ENCODE data around the gene C16orf74.

The C16orf74 gene

DNA sequence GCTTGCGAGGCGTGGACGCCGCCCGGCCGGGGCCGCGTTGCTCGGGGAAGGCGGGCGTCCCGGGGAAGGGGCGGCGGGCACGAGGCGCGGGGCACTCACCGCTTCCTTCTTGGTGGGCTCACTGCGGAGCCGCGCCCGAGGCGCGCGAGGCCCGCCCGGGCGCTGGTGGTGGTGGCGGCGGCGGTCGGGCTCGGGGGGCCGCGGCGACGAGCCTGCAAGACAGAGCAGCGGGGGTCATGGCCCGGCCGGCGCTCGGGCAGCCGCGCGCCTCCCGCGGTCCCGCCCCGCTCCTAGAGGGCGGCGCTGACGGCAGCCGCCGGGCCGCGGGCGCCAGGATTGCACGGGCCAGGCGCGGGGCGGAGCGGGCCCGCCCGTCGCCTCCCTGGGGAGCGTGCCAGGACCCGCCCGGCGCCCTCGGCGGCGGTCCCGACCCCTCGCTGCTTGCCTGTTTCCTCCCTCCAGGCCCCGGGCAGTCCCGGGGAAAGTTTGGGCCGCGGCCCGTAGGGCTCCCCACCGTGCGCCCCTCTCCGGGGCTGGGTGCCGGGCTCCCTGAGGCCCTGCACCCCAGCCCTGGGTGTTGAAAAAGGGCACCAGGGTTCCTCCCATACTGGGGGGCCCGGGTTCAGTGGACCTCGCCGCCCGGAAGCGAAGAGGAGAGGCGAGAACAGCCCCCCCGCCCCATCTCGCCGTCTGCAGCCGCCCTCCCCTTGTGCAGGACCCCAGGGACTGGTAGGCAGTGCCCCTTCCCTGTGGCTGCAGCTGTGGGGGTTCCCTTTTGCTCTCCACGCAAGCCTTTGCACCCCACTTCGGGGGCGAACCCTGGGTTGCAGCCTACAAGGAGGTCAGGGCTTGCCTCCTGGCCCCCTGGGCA is at the start of gene C16orf74:
Gene C16orf74, minus strand, starts transcription at position 270 of the 871 bp plus-strand sequence. CDS start 15,879 bp downstream, outside the sequence.
- DNase-seq = peak in 1 of 2 experiments; percentile 11

DNA sequence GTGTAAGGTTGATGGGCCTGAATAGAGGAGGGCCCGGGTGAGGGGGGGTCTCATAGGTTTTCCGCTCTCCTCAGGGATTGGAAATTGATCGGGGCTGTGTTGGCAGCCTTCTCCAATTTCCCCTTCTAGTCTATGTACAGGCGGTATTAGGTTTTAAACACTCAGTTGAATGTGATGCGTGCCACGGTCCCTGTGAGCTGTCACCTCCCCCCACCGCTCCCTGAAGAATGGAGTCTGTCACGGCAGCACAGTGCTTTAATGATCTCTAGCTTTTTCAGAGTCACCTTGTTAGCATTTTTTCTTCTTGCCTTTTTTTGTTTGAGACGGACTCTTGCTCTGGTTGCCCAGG is 49.4 kb upstream of the C16orf74 start:
- no peak for DNase-seq

DNA sequence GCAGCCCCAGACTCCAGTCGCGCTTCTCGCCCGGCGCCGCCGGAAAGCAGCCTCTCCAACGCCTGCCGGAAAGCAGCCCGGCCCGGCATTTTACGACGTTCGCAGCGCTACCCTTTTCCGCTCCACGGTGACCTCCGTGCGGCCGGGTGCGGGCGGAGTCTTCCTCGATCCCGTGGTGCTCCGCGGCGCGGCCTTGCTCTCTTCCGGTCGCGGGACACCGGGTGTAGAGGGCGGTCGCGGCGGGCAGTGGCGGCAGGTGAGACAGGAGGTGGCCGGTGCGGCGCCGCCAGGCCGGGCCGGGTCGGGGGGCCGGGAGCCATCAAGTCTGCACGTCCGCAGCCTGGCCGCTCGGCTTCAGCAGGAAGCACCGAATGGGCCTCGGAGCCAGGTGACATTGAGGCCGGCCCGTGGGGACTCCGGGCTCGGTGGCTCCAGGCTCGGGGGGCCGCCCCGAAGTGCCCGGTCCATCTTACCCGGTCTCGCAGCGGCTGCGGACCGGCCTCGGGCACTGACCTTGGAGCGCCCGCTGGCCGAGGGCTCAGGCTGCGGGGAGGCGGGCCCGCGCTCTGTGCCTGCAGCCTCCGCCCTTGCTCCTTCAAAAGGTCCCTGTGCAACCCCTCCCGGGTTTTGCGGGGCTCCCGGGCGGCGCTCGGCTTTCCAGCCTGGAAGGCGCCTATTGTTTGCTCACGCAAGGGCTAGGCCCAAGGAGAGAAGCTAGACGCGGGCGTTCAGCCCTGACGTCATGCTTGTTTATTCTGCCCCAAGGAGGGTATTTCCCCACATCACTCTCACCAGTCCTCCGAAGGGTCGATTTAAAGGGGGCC is 48.8 kb upstream of the C16orf74 start, which contains the start of the genes COX4I1 and EMC8:
Gene COX4I1, plus strand, starts transcription at position 199 of the 824 bp plus-strand sequence. CDS start 1,511 bp downstream, outside the sequence.
Gene EMC8, minus strand, starts transcription at position 48 of the 824 bp plus-strand sequence. CDS start 249 bp downstream, outside the sequence.
- peak; percentile 68 to 88 for DNase-seq

DNA sequence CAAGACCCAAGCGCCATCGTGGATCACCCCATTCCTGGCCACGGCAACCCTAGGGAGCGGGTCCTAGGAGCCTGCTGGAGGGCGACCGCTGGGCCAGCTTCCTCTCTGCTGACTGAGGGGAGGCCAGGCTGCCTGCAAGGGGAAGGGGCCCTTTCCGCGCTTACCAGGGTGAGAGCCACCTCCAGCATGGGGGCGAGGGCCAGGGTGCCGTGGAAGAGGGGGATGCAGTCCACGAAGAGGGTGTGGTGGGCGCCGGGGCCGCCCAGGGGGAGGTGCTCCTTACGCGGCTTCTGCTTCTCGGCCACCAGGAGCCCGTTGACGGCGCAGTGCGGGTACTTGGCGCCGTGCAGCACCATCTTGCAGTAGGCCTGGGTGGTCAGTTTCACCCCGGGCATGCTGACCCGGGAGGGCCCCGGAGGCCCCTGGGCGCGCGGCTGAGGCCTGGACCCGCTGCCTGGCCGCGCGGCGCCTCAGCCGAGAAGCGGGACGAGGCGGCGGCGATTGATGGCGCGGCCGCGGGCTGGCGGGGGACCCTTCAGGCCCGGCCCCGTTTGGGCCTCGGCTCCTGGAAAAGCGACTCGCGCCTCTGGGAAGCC is 48.1 kb upstream of the C16orf74 start:
- peak in 1 of 2 experiments; percentile 15 for DNase-seq

DNA sequence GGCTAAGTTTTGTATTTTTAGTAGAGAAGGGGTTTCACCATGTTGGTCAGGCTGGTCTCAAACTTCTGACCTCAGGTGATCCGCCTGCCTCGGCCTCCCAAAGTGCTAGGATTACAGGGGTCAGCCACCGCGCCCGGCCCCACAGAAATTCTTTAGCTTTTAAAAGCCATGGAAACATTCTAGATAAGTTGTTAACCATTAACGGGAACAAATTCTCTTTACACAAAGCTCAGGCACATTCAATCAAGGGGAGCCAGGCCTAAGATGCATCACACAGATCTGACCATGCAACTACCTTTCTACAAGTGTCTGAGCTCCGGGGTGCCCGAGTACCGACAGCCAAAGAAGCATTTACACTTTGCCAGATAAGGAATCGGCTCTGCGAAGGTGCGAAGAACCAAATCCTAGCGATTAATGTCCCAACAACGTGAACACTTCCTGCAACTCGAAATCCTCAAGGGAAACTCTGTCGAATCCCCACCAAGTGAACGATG is 47.4 kb upstream of the C16orf74 start:
- DNase-seq = no peak

DNA sequence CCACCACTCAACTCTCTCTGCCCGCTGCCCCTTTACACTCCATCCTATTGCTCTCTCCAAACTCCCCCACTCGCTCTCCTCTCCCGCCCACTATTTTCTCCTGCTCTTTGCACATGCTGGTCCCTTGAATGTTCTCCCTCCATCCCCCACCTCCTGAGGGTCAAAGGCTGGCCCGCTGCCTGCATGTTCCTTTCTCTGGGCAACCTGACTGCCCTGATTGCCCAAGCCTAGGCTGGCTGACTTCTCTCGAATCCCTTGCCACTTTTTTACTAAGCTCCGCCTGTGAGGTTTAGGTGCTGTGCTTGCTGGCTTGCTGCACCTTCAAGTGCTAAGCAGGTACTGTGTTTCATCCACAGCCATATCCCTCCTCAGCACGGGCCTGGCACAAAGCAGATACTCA is 45.7 kb upstream of the C16orf74 start:
- DNase-seq = no peak

DNA sequence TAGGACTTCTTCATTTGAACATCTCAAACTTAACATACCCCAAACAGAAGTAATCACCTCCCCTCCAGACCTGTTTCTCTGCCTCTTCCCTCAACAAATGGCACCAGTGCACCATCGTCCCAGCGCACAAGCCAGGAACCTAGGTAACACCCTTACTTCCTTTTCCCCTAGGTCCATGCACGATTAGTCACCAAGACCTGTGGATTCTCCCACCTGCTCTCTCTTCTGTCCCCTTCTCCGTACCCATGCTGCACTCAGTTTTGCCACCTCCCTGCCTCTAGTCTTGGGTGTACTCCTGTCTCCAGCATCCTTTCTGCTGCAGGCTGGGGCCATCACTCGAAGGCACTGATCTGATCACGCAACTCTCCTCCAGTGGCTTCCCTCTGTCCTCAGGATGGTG is 45.3 kb upstream of the C16orf74 start:
- no peak for DNase-seq

DNA sequence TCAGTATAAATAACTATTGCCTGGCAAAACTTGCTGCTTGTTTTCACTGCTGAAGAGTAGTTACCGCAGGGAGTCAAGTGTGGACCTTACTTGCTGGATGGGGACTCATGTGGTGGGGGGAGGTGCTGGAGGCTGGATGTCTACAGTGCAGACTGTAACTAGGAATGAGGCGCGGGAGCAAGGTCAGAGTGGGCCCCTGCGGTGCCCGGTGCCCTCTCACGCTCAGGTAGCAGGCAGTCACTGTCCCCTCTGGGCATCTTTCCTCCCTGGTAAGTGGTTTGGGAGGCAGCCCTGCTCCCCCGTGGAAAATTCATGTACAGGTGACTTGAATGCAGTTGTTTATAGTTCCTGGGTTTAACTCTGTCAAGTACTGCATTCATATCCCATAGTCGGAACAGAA is 43.8 kb upstream of the C16orf74 start:
- no peak for DNase-seq

DNA sequence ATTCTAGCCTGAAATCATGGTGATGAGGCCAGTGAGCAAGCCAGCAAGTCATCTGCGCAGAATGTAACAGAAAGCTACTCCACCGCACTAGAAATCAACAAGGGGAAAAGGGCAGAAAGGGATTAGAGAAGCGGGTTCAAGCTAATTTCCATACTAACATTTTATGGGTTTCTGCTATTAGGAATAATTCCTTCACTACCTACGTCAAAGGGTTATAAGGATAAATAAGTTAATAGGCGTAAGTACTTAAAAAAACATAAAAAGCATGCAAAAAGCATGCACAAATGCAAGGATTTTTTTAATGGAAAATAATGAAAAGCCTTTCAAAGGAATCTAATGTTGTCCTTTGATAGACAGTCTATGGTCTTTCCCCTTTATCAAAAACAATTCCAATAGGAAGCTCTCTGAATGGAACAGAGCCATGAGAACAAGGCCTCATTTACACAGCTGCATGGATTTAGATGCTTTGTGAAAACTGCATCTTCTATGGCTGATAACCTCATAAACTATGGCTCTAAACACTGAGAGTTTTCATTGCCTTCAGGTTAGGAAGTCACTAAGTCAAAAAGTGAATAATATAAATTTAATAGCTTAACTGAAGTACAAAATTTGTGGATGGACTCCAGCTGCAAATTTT is 42.9 kb upstream of the C16orf74 start:
- no peak for DNase-seq

DNA sequence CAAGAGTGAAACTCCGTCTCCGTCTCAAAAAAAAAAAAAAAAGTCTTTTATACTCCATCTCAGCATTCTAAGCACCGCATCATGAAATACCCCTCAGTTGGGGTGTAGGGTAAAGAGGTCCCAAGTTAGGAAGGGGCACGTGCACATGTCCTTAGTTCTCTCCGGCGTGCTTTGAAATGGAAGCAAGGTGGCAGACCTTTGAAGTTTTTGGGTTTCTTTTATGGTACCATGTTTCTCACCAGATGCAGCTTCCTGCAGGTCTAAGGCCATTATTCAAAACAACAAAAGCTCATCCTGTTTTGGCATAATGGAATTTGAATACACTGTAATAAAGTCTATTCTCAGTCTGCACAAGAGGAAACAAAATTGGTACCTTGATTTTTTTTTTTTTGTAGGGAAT is 38.9 kb upstream of the C16orf74 start:
- DNase-seq = no peak

DNA sequence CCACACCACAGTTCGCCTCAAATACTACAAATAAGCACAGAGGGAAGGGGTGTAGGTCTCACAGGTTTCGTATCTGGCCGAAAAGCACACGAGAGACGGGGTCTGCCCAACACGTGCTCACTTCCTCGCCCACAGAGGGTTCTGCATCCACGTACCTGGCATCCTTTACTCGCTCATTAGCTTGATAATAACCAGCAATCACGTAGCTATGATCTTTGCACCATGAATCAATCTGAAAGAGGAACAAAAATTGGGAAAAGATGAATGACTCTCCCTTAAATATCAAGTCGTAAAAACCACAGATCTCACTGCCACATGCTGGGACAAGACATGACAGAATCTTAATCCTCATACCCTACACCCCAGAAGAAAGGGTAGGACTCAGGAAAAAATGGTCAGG is 37.9 kb upstream of the C16orf74 start:
- DNase-seq = no peak

DNA sequence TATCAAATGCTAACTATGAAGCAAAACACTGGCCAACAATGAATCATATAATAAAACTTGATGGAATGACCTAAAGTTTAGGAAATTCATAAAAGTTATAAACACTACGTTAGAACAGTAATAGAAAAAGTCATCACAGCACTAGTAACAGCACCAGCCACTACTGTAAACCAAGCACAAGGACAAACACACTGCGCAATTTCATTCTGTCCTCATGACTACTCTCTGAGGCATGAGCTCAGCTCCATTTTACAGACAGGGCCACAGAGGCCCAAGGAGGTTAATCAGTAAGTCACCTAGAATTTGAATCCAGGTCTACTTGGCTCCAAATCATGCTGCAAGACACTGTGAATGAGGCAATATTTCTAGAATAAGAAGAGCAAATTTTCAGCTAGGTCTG is 35.0 kb upstream of the C16orf74 start:
- no peak for DNase-seq

DNA sequence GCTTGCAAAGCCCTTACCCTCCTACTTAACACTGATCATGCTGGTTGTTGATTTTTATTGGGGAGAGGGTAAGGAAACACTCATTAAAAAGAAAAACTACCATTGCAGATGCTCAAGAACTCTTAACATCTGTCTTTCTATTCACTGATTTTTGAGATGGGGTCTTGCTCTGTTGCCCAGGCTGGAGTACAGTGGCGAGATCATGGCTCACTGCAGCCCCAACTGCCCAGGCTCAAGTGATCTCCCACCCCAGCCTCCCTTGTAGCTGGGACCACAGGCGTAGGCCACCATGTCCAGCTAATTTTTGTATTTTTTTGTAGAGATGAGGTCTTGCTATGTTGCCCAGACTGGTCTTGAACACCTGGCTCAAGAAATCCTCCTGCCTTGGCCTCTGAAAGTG is 33.9 kb upstream of the C16orf74 start:
- DNase-seq = no peak

DNA sequence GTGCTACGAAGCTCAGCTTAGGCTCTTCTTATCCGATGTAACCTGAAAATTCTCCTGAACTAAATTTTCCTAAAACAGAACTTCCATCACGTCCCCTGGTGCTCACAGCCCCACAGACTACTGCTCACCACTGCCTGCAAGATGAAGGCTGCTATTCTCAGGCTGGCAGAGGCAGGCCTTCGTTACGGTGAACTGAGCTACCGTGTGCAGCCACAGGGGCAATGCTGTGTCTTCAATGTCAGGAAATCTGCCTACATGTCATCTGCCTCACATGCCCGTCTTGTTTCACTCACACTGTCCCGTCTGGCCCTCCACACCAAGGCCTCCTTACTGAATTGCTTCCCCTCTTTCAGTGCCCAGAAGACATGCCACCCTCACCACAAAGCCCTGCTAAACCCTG is 32.5 kb upstream of the C16orf74 start:
- DNase-seq = no peak

DNA sequence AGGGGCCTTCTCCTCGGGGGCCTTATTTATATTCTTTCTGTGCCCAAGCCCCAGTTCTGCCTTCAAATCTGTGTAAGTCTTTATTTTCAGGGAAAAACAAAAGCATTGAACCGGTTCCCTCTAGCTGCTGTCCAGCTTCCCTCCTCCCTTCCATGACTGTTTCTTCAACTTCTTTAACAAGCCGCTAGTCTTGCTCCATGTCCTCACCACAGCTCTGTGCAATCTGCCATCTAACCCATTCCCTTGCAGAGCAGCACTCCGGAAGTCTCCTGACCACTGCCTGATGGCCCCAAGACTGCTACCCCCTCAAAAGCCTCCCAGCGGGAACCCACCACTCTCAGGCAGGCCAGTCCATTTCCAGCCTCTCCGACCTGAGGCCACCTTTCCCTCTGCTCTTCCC is 31.6 kb upstream of the C16orf74 start:
- DNase-seq = no peak

DNA sequence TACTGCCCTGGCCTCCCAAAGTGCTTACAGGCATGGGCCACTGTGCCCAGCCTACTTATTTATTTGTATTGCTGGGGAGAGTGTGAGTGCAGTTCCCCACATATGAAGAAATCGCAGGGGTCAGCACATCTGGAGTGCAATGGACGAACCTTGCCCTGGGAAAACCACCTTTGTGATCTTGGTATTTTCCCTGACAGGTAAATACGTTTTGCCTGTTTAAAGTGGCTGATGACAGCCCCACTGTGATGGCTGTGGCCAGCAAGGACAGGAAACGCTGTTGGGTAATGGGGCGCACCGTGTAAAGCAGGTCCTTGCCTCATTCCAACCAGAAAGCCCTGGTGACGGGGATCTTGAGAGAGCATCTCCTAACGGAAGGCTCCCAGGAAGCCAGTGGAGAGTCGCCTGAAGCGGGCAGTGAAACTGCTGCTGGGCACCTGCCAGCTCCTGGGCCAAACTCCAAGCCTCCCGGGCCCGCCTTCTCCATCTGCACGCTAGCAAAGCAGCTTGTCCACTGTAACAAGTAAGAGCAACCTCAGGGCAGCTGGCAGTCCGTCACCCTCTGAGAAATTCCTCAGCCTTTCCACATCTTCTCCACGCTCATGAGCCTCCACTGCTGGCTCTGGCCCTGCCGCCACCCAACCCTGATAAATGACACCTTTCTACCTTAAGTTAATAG is 30.9 kb upstream of the C16orf74 start:
- DNase-seq = no peak

DNA sequence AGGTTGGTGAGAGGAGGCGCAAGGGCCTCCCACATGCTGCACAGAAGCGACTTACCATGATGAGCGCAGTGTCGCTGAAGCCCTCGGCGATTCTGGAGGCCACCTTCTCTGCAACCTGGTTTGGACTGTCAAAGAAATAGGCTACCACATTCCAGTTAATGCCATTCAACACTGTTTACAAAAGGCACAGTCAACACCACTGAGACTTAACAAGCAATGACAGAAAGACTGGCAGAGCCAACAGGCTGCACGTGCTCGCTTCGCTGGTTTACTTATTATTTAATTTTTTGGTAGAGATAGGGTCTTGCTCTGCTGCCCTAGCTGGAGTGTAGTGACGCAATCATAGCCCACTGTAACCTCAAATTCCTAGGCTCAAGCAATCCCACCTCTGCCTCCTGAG is 30.3 kb upstream of the C16orf74 start:
- DNase-seq = no peak

DNA sequence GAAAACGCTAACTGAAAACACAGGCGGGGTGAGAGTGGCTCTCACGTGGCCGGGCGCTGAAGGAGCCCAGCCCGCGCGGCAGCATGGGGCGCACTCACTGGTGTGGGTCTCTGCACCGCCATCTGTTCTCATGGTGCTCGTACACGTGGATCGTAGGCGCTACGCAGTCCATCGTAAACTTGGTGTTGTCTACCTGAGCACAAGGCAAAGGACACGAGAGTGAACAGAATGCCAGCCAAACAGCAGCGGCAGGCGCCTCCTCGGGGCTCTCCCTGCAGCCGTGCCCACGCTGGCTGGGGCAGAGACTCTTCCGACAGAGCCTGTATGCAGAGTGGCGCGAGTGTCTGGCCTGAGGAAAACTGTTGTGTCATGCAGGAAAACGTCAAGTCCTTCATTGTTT is 29.4 kb upstream of the C16orf74 start:
- DNase-seq = no peak

DNA sequence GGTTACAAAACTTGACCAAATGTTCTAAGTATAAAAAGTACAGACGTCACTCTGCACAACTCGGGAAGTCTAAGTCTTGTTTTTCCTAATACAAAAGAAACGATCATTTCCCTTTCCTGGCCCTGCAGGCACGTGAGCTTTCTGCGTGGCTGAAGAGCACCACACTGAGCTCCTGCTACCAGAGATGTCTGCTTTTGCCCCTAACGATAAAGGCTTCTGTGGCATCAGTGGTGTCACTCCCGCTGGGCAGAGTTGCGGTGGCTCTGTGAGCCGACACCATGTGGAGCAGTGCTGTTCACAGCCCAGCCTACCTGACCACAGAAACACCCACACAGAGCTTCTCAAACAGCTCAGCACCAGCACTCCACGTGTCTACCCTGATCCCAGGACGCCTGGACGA is 28.0 kb upstream of the C16orf74 start:
- DNase-seq = no peak

DNA sequence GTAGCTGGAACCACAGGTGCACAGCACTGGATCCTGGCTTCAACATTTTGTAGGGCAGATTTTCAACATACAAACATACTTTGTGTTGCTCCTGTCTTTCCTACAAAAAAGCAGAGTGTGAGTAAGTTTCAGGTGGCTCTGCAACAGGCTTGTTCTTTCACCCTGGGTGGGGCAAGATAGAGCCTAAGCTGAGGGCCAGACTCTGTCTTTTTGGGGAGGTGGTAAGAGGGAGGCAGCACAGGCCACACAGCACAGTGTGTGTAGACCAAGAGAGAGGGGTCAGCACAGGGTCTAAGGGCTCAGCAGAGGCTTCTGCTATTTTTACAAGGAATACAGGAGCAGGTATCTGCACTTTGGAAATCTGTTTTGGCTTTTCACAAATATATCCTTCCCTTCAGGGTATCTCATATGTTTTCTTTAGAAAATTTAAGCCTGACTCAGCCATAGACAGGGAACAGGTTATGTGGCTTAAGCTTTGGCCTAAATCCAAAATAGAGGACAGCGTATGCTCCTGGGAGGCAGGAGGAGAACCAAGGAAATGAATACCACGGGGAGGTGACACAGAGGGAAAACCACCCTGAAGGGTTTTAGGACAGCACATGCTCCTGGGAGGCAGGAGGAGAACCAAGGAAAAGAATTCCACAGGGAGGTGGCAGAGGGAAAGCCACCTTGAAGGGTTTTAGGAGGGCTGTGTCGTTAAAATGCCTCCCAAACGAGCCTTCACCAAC is 26.9 kb upstream of the C16orf74 start:
- DNase-seq = peak in 1 of 2 experiments; percentile 5

DNA sequence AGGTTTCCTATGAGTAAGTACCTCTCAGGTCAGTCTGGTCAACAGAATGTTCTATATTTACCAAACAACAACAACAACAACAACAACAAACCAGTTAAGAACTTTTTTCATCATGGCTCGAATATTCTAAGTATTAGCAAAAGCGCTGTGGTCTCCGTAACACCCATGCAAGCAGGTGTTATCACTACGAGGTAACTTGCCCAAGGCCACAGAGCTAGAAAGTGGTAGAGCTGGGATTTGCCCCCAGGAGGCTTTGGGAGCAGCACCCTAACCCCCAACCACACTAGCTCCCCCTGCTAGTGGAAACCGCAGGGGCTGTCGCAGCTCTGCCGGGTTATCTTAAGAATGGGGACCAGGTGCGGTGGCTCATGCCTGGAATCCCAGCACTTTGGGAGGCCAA is 23.9 kb upstream of the C16orf74 start:
- DNase-seq = no peak
